ENCODE results near the gene PAX8.

DNA sequence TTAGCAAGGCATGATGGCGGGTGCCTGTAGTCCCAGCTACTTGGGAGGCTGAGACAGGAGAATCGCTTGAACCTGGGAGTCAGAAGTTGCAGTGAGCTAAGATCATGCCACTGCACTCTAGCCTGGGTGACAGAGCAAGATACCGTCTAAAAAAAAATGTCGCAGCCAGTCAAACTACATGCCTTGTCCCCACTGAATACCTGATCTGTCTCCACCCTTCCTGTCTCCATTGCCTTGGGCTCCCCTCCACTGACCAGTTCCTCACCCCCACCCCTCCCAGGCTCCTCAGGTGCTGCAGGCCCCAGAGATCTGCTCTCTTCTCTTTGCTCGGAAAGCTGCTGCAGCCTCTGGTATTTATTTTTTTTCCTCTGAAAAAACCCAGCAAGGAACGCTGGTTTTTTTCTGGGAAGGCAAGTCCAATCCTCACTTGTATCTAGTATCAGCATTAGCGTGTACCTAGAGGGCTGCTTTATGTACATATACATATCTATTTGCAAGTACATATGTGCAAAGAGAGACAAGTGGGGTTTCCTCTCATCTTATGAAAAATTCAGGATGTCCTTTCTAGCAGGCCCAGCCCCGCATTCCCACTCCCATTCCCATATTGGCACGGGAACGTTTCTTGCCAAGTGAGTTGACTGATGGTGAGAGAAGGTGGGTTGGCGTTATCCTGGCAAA lies 100.5 kb downstream of the PAX8 start:
- TF ChIP-seq EZH2 (IDR thresholded peaks at IDR 0.05; ENCODE audit: borderline replicate concordance, low read length): no peak
- no peak for TF ChIP-seq CTCF (conservative IDR thresholded peaks at IDR 0.05 in 1 of 2, IDR thresholded peaks at IDR 0.05 in 1 of 2; ENCODE audit: extremely low read depth in 1 of 2, insufficient read depth in 1 of 2, low read depth in 1 of 2, low read length in 2 of 2)
